Measurements from ENCODE around the gene ACY1.
"Not testable (repeated sequence)": the region's sequence is repeated elsewhere in the genome, so short reads cannot be mapped to it uniquely, and the experiment has no call there.

ACY1 gene

DNA sequence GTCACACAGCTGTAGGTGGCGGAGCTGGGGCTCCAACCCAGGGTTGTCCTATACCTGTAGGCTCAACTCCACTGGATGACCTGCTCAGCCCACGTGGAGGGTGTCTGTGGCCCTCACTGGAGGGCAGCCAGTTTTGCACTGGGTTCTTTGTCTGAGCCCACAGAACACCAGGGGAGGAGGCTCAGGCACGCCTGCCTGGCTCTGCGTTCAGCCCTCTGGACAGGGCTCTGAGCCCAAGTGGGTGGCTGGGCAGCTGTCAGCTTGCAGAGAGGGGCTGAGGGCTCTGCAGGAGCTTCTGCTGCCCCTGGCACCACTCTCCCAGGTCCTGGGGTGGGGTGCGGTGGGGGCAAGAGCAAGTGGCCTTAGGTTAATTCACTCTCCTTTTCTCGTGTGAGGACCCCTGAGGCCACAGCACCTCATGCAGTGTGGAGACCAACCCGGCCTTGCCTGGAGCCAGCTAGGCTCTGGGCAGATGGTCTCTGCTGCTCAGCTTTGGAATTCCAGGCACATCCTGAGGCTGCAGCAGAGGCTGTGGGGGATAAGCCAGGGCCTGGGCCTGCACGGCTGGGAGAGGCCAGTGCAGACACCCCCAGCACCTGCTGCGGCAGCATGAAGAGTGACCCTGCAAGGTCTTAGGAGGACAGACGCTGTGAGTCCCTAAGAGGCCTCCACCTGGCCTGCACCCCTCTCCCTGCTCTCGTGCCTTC lies 49.5 kb downstream of the ACY1 start:
- Histone ChIP-seq H2AFZ (ENCODE audit: low read depth, low read length) (no peak overlapping the region), H3K27me3 (ENCODE audit: insufficient read depth, low read length, poor library complexity) (no peaks in the 10 kb centered on the region), H3K79me2 (ENCODE audit: insufficient read depth, low read length) (no peaks in the 10 kb centered on the region), H3K36me3 (ENCODE audit: insufficient read depth, low read length) (no peaks in the 10 kb centered on the region), H3K9me3 (ENCODE audit: insufficient read depth, low read length, severe bottlenecking) (no peaks in the 10 kb centered on the region), H3K27ac (ENCODE audit: low read length) (no peak overlapping the region), H3K4me3 (ENCODE audit: low read depth in 1 of 2, low read length in 2 of 2) (no peak overlapping the region), H3K9ac (ENCODE audit: low read depth, low read length) (no peak overlapping the region), H3K4me1 (ENCODE audit: insufficient read depth, low read length) (no peaks in the 10 kb centered on the region), H4K20me1 (ENCODE audit: insufficient read depth, low read length) (no peaks in the 10 kb centered on the region), H3K4me2 (ENCODE audit: insufficient read depth, low read length) (no peak overlapping the region)
- no peak for TF ChIP-seq EZH2 (IDR thresholded peaks at IDR 0.05; ENCODE audit: borderline replicate concordance, low read depth, low read length, severe bottlenecking)
- TF ChIP-seq CTCF (IDR thresholded peaks at IDR 0.05; ENCODE audit: borderline replicate concordance, extremely low read depth, low read length, poor library complexity, severe bottlenecking): no peak
- ATAC-seq (ENCODE audit: insufficient read depth, low read depth) (no peak), DNase-seq (no peak)

DNA sequence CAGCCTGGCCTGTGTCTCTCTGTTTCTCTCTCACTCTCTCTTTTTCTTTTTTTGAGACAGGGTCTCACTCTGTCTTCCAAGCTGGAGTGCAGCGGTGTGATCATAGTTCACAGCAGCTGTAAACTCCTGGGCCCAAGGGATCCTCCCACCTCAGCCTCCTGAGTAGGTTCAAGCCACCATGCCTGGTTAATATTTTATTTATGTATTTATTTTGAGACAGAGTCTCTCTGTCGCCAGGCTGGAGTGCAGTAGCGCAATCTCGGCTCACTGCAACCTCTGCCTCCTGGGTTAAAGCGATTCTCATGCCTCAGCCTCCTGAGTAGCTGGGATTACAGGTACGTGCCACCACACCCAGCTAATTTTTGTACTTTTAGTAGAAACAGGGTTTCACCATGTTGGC lies 50.4 kb downstream of the ACY1 start:
- DNase-seq; H3K4me1 ChIP-seq (ENCODE audit: insufficient read depth, low read length); H3K36me3 ChIP-seq (ENCODE audit: insufficient read depth, low read length); H3K4me3 ChIP-seq (ENCODE audit: low read depth in 1 of 2, low read length in 2 of 2); ATAC-seq (ENCODE audit: insufficient read depth, low read depth); H3K4me2 ChIP-seq (ENCODE audit: insufficient read depth, low read length); H3K27ac ChIP-seq (ENCODE audit: low read length); H3K9me3 ChIP-seq (ENCODE audit: insufficient read depth, low read length, severe bottlenecking); H3K9ac ChIP-seq (ENCODE audit: low read depth, low read length); H3K79me2 ChIP-seq (ENCODE audit: insufficient read depth, low read length); H2AFZ ChIP-seq (ENCODE audit: low read depth, low read length); H4K20me1 ChIP-seq (ENCODE audit: insufficient read depth, low read length); H3K27me3 ChIP-seq (ENCODE audit: insufficient read depth, low read length, poor library complexity): not testable (repeated sequence)

- Histone ChIP-seq H3K79me2 (ENCODE audit: insufficient read depth, low read length) (no peaks in the 10 kb centered on the region), H2AFZ (ENCODE audit: low read depth, low read length) (no peak overlapping the region), H4K20me1 (ENCODE audit: insufficient read depth, low read length) (no peaks in the 10 kb centered on the region), H3K4me2 (ENCODE audit: insufficient read depth, low read length) (no peak overlapping the region), H3K27me3 (ENCODE audit: insufficient read depth, low read length, poor library complexity) (no peaks in the 10 kb centered on the region), H3K9ac (ENCODE audit: low read depth, low read length) (no peak overlapping the region), H3K4me1 (ENCODE audit: insufficient read depth, low read length) (no peaks in the 10 kb centered on the region), H3K9me3 (ENCODE audit: insufficient read depth, low read length, severe bottlenecking) (no peaks in the 10 kb centered on the region), H3K36me3 (ENCODE audit: insufficient read depth, low read length) (no peaks in the 10 kb centered on the region), H3K4me3 (ENCODE audit: low read depth in 1 of 2, low read length in 2 of 2) (no peak overlapping the region), H3K27ac (ENCODE audit: low read length) (no peak overlapping the region)
- no peak for TF ChIP-seq EZH2 (IDR thresholded peaks at IDR 0.05; ENCODE audit: borderline replicate concordance, low read depth, low read length, severe bottlenecking)
- TF ChIP-seq CTCF (IDR thresholded peaks at IDR 0.05; ENCODE audit: borderline replicate concordance, extremely low read depth, low read length, poor library complexity, severe bottlenecking): no peak
- DNase-seq (no peak), ATAC-seq (ENCODE audit: insufficient read depth, low read depth) (no peak)
These were observed 50.9 kb downstream of the ACY1 start for GRCh38 chr3:52034212-52034611.

DNA sequence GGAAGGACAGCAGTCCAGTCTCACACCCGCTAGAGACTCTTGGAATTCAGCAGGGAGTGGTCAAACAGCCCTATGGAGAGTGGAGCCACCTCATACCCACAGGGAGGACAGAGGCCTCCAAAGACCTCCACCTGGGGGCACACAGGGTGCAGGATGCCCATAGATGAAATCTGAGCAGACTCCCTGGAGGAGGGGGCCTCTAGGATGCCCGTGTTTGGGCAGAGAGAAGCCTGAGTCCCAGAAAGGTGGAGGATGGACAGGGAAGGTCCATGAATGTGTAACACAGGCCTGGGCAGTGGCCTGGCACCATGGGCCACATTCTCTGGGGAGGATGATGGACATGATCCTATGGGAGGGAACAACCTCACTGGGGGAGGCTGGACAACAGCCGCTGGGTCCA lies 51.3 kb downstream of the ACY1 start:
- ATAC-seq (ENCODE audit: insufficient read depth, low read depth) (no peak), DNase-seq (no peak)
- no peaks in the 10 kb centered on the region for H4K20me1 ChIP-seq (ENCODE audit: insufficient read depth, low read length)
- H3K4me3 ChIP-seq (ENCODE audit: low read depth in 1 of 2, low read length in 2 of 2): no peak overlapping the region
- H3K27ac ChIP-seq (ENCODE audit: low read length): no peak overlapping the region
- H3K4me1 ChIP-seq (ENCODE audit: insufficient read depth, low read length): no peaks in the 10 kb centered on the region
- TF ChIP-seq EZH2 (IDR thresholded peaks at IDR 0.05; ENCODE audit: borderline replicate concordance, low read depth, low read length, severe bottlenecking) (no peak), CTCF (IDR thresholded peaks at IDR 0.05; ENCODE audit: borderline replicate concordance, extremely low read depth, low read length, poor library complexity, severe bottlenecking) (no peak)
- no peak overlapping the region for H3K9ac ChIP-seq (ENCODE audit: low read depth, low read length)
- H3K36me3 ChIP-seq (ENCODE audit: insufficient read depth, low read length): no peaks in the 10 kb centered on the region
- H2AFZ ChIP-seq (ENCODE audit: low read depth, low read length): no peak overlapping the region
- H3K79me2 ChIP-seq (ENCODE audit: insufficient read depth, low read length): no peaks in the 10 kb centered on the region
- no peak overlapping the region for H3K4me2 ChIP-seq (ENCODE audit: insufficient read depth, low read length)
- H3K27me3 ChIP-seq (ENCODE audit: insufficient read depth, low read length, poor library complexity): no peaks in the 10 kb centered on the region
- H3K9me3 ChIP-seq (ENCODE audit: insufficient read depth, low read length, severe bottlenecking): no peaks in the 10 kb centered on the region

Data from DND-41 (cell line).